D341Med (cell line): ENCODE data around the gene NEGR1.

Experiments used
- DNase-seq: peaks from one replicate; pipeline ENCODE4 v3.0.0; 2012; ENCODE audit warnings: low spot score

Gene NEGR1

DNA sequence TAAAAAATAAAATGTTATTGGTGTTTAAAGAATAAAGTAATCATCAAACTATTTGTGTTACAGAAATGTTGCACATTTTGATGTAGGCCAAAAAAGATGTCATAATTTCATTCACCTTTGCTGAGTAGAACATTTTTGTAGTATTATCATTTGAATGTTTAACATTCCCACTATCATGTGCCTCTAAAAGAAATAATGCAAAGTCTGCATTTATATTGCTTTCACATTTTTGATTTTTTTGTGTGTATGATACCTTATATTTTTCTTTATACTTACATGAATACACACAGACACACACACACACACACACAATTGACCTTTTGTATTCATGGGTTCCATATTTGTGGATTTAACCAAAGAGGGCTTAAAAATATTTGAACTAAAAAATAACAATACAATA is 657.3 kb downstream of the NEGR1 start:
- no peak for DNase-seq

DNA sequence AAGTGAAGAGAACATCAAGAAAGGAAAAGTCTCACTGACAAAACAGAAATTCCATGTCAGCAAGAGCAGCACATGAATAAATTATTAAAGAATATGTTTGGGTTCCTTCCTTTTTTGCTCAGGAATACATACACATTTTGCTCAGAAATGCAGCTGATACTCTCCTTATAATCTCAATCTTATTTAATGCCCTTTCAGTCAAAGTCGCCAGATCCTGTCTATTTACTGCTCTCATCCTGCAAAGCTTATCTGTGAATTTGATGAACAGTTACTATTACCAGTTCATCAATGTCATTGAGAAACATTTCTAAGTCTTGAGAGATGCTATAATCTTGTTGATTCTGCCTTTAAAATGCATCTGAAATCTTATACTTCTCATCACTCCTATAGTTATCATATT is 658.5 kb downstream of the NEGR1 start:
- no peak for DNase-seq

DNA sequence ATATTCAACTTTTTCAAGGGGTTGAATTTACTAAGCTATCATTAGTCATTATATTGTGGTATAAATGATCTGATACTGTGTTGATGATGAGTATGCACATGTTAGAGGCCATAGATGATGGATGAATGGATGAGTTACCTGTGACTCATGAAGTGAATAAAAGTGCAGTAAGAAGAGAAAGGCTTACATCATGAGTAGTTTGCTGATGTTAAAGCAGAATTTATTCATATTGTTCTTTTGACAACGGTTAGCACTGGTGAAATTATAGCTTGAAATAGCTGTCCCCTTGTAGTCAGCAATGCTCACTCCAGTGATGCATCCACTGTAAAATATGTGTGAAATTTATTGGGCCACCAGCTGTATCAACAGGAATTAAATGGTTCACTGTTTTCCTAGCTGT is 660.6 kb downstream of the NEGR1 start:
- DNase-seq: no peak

DNA sequence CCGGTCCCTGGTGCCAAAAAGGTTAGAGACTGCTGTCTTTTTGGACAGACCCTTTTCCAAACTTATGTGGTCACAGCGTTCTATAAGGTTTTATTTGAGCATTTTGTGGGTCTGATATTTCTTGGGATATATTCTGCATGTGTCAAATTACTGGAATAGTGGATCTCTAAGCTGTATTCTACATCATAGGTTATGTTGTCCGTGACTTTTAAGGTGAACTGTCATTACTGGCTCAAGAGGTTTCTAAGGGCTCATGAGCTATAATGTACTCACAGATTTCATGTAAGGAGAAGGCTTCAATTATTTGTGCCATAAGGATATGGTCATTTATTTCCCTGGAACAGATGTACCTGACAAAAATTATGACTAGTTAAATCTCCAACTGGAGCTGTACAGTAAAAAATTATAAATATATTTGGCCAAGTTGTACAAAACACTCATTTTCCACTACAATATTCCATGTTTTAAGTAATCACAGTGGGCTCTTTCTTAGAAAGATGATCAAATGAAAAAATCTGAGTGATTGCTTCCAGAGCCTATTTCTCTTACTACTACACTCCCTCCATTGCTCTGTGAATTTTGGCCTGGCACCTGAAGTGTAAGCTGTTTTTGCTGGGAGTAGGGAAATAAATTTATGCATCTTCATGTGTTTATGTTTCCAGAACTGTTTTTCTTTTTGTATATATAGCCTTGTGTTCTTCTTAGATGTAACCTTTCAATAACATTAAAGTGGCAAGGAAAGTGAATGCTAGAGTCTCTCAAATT is 663.4 kb downstream of the NEGR1 start:
- no peak for DNase-seq

GRCh38 chr1:71618191-71618590 is 664.1 kb downstream of the NEGR1 start:
- DNase-seq: no peak

DNA sequence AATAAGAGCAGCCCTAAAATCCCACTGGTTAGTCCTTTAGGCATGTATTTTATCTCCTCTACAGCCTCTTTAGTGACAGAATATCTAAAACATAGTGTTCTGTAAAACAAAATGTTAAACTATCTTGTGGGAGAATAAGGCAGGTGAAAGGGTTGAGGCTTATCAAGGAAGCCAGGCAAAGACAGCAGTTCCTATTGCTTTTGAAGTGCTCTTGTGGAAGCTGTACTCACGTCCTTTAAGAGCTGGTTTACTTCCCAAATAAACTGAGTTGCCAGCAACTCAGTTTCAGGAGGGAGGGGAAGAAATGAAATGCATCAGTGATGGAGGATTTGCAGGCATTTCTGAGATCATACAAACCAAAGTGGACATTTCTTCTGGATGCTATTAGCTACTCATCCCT is 671.9 kb downstream of the NEGR1 start:
- DNase-seq: no peak

DNA sequence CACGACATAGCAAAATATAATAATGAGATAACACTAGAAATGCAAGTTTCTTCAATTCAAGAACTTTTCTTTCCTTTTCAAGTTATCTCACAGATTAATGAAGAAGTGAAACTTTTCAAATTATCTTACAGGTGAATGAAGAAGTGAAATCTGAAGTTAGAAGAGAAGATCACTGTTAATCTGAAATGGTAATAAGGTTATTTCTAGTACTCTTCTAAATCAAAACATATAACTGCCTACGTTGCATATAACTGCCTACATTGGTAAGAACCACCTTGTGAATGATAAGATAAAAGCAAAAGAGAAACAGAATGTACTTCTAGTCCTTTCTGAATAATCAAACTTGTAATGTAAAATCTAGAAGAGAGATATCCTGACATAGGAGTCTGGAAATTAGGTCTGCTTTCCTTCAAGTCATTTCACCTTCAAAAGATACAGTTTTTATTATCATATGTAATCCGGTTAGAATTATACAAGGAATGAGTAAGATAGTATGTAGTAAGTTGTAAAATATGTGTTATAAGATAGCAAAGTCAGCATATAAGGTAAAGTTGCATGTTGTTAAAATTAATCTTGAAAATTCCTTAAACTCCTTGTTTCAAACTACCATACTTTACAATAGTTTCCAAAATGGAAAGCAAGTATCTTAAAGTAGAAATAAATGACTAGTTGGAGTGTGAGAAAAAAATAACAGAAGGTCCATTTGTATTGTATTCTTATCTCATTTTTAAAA is 679.1 kb downstream of the NEGR1 start:
- DNase-seq: no peak

DNA sequence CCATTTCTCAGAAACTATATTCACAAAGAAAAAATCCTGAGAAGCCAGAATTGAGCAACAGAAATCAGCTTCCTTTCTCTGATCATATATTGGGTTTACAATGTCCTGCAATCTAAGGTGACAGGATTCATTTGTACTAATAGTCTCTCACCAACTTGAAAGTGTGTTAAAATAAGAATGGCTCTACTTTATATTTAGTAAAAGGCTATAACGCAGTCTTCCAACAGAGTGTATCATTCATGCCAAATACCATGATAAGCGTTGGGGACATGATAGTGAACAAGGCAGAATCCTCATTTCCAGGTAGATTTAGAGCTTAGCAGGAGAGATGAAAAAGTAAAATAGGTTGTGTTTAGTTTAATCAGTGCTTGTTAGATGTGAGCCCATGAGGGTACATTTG is 682.3 kb downstream of the NEGR1 start:
- no peak for DNase-seq

GRCh38 chr1:71599306-71599705 is 683.0 kb downstream of the NEGR1 start:
- no peak for DNase-seq

GRCh38 chr1:71593523-71593922 is 688.8 kb downstream of the NEGR1 start:
- DNase-seq: peak; percentile 20

DNA sequence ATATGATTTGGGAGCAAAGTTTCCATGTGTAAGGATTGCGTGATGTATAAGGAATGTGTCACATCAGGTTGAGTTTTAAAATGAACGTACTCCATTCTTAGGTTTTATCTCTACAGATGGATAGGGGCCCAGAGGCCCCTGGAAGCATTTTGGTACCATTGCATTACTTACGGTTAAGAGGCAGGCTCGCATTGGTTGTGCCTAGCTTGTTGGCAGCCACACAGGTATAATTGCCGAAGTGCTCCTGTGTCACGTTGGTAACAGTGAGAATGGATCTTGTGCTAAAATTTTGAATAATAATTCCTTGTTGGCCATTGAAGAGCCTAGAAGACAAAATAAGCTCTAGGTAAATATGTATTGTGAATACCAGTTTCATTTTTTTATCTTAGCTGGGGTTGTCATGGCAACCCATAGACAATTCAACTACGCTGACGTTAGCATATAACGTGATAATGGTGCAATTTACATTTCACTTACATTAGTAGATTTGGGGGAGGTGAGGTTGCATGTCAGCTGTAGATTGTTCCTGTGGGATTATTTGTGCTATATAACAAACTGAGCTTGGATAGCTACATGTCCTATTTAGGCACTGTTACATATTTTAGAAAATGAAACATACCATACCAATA is 689.6 kb downstream of the NEGR1 start:
- DNase-seq: no peak

DNA sequence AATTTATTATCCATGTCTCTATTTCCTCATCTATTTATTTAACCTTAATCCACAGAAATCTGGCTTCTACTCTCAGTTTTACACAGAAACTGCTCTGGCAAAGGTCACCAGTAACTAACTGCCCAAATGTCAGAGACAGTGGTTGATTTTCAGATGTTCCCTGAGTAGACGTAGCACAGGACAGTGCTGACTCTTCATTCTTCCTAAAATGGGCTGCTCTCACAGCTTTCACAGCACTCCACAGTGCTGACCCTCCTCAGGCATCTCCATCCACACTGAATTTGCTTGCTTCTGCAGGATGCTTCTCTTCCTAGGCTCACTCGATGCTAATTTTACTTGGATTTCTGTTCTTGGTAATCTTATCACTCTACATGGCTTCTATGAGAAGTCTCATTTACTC is 693.3 kb downstream of the NEGR1 start:
- DNase-seq: no peak

- DNase-seq: no peak
Measured at GRCh38 chr1:71587961-71588360, 694.4 kb downstream of the NEGR1 start.

DNA sequence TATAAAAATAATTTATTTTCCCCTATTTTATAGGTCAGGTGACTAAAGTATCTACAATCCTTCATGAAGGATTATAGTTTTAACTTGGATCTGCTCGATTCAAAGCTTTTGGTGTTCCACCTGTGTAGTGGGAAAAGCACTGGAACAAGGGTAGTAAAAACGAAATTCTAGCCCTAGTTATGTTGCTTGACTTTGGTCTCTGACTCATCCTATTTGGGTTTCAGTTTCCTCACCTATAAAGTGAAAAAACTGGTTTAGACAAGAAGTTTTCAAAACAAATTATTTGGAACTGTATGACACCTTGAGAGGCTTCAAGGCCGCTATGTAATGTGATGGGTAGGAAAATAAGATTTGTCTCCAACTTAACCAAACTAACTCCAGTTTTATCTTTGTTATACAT is 696.3 kb downstream of the NEGR1 start:
- no peak for DNase-seq

DNA sequence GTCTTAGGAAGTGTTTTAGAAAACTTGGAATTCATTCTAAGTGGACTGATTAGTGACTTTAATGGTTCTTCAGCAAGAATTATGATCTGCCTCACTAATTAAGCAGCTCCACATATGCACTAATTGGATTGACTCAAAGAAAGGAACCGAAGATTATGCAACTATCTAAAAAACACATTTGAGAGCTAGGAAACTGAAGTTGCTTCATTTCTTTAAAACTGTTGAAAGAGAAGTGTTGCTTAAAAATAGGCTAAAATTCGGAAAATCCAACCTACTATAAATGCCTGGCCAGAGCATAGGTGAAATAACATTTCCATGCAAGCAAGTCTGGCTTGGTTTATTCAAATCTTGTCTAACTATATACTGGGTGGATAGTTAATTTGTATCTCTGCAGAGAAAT is 698.6 kb downstream of the NEGR1 start:
- no peak for DNase-seq

GRCh38 chr1:71582673-71583072 is 699.7 kb downstream of the NEGR1 start:
- no peak for DNase-seq

GRCh38 chr1:71577451-71578131 is 704.7 kb downstream of the NEGR1 start:
- DNase-seq: no peak

- no peak for DNase-seq
Measured at GRCh38 chr1:71572038-71572437, 710.3 kb downstream of the NEGR1 start.

GRCh38 chr1:71566413-71566812 is 715.9 kb downstream of the NEGR1 start:
- DNase-seq: no peak

- DNase-seq: no peak
Measured at GRCh38 chr1:71565831-71566230, 716.5 kb downstream of the NEGR1 start.

- no peak for DNase-seq
Measured at GRCh38 chr1:71565262-71565661, 717.1 kb downstream of the NEGR1 start.

DNA sequence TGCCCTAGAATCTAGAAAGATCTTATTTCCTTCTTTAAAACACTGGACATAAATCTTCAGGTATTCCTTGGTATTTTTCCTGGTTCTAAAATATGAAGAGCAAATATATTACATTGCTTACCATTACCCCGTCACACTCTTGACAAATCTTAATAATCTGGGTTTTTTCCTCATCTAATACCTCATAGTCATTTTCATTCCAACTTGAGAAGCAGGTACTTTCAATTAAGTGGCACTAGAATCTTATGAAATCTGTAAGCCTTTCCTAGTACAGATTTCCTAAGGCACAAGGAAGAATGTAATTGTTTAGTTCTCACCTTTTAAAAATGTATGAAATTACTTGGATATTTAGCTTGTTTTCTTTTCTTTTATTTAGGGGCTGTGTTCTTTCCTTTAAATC is 720.0 kb downstream of the NEGR1 start:
- DNase-seq: no peak

DNA sequence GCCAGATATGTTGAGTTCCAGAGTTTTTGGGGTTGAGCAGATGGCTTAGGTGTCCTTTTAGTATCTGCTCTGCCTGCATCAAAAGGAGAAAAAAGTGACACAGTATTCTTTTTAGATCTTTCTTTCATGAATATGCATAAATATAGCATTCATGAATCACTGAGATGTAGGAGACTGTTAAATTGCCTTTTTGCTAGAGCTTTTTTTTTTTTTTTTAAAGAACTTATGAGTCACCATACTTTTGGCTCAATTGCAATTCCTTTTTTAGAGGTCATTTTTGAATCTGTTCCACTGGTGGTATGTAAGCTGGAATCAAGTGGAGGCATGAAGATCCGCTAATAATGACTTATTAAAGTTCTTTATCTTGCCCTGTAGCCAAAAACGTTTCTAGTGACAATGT is 720.6 kb downstream of the NEGR1 start:
- no peak for DNase-seq
